Endometrial microvascular endothelial cells (primary cell): ENCODE measurements around the gene KRTAP3-2. TPM values are rescaled to one million over a fixed set of nuclear protein-coding genes. Genes with fewer than 3 reads are reported as not detected.
"Not testable (repeated sequence)": the region's sequence is repeated elsewhere in the genome, so short reads cannot be mapped to it uniquely, and the experiment has no call there.

Source experiments
- in situ Hi-C: cut with HindIII; loops from 2 replicates; pipeline ENCODE4 v1.10.0; 2017; ENCODE audit warnings: low sequenced_read_pairs, low pct_unique_long_range_greater_than_20kb; ENCODE audit errors: inconsistent ontology term
- total RNA-seq: library from RNA; depleted of rRNA; stranded (reverse); fragments of >200 nt; gene quantifications from one replicate; pipeline ENCODE4 v1.2.3, GENCODE V29; 2015; ENCODE audit errors: inconsistent ontology term

KRTAP3-2 gene
- total RNA-seq = not detected

DNA sequence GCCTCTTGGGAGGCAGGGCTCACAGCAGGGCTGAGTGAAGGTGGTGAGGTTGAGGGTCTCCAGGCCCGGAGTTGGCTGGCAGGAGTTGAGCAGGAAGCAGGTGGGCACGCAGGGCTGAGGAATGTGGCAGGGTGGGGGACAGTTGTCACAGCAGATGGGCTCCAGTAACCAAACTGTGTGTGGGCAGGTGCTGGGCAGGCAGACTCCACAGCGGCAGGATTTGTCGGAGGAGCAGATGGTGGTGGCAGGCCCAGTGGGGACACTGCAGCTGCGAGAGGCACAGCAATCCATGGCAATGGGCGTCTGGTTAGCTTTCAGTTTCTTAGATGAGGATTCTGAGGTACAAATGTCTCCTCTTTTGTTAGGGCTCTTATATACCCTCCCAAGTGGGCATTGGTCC lies at the start of gene KRTAP3-2:
Gene KRTAP3-2 (minus strand): TSS at position 344 of the 400 bp plus-strand sequence. CDS start 53 bp downstream, at position 291.
- in situ Hi-C loops = not testable (repeated sequence)

DNA sequence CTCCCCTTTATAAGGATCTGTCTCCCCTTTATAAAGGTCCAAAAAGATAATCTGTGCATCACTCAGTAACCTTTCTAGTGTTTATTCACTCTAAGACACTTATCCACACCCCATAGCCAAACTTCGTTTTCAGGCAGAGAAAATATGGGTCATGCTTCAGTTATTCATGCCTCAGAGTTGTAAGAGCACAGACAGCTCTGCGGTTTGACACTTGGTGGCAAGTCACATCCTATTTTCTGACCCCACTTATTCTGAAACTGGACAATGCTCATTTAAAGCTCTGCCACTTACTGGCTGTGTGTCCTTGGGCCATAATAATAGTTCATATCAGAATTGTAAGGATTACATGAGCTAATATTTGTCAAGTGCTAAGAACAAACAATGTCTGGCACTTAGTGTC lies 49.4 kb upstream of the KRTAP3-2 start:
- in situ Hi-C loops = no loop called here

DNA sequence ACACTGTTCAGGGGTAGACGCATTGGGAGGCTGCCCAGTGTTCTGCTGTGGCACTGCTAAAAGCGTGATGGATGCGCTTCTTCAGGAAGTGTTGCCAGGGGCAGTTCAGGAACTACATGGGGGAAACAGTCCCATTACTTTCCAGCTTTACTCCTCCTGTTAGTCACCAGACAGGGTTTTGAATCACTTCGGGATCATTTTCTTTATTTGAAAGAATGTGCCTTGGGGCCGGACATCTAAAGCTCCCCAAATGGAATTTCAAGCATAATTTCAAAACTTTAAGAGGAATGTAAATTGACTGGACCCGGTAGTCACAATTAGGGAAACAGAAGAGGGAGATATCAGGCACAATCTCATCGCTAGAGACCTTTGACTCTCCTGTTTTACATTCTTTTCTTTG lies 48.7 kb upstream of the KRTAP3-2 start:
- in situ Hi-C loops = no loop called here

DNA sequence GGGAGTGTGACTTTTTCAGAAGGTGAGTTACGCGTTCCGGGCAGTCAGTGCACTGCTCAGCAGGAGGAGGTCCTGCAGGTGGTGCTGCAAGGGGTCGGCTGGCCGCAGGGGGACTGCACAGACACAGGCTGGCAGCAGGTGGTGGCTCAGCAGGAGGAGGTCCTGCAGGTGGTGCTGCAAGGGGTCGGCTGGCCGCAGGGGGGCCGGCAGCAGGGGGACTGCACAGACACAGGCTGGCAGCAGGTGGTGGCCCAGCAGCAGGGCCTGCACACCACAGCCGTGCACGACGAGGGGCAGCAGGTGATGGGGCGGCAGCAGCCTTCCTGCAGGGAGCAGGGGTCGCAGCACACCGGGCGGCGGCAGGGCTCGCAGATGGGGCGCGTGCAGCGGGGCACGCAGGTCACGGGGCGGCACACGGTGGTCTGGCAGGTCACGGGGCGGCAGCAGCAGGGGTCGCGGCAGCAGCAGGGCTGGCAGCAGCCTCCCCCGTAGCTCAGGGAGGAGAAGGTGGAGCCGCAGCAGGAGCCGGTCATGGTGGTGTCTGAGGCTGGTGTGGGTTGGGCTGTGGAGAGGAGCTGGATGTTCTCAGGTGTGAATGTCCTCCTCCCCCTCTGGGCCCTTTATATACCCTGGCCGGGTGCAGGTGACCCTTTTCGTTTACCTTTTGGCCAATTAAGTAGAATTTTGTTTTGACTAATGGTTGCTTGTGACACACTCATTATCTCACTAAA lies 47.2 kb upstream of the KRTAP3-2 start, which contains the start of gene KRTAP2-1:
Gene KRTAP2-1 (minus strand): TSS at position 582 of the 731 bp plus-strand sequence. CDS start 49 bp downstream, at position 533.
- in situ Hi-C loops = not testable (repeated sequence)

DNA sequence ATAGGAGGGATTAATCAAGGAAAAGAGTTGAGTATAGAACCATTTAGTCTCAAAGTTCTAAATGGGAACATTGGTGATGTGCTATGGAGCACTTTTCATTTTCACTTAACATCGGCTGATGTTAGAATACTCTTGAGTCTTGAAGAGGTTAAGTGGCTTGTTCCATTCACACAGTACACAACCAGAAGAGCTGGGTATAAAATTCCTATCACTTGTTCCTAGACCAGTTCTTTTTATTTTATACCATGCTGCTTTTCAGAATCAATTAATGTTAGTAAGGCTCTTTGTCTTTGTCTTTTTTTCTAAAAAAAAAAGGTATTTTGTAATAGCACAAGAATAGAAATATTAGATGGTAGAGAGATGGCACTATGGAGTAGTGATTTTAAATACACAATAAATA lies 43.2 kb upstream of the KRTAP3-2 start:
- in situ Hi-C loops = no loop called here

DNA sequence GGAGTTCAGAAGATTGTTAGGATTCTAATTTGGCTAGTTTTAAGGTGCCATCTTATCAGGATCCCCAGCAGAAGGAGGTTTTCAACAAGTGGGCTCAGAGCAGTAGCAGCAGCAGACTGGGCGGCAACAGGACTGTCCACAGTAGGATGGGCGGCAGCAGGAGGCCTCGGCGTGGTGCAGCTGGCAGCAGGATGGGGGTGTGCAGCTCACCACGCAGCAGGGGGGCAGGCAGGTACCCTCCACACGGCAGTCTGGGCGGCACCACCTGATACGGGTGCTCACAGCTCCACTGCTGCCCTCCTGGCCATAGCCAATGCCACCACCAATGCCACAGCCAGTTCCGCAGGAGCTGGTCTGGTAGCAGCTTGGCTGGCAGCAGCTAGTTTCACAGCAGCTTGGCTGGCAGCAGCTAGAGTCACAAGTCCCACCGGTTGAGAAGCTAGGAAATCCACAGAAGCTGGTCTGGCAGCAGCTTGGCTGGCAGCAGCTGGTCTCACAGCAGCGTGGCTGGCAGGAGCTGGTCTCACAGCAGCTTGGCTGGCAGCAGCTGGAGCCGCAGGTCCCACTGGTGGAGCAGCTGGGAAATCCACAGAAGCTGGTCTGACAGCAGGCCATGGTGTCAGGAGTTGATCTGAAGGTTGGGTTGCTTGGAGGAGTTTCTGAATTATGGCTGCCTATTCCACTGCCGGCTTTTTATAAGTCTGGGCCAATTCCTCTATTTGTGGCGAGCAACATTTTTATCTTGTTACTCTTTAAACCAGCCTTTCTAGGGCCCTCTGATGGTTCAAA lies 41.3 kb upstream of the KRTAP3-2 start, which contains the start of gene KRTAP1-1:
Gene KRTAP1-1 (minus strand): TSS at position 668 of the 789 bp plus-strand sequence. CDS start 53 bp downstream, at position 615.
- in situ Hi-C loops = not testable (repeated sequence)

DNA sequence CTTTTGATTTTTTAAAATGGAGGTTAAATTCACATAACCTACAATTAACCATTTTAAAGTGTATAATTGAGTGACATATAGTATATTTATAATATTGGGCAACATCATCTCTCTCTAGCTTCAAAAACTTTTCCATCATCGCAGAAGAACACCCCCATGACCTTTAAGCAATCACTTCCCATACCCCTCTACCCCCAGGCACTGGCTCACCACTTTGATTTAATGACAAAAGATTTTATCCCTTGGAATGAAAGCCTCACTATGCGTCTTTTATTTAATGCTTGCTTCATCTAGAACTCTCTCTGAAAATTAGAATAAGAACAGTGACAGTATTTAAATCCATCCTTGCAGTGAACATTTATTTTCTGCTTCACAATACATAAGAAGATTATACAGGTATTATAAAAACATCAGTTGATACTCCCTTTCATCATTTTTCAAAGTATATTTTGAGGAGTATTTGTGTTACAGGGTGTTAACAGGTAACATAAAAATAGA lies 38.2 kb upstream of the KRTAP3-2 start:
- in situ Hi-C loops = no loop called here

DNA sequence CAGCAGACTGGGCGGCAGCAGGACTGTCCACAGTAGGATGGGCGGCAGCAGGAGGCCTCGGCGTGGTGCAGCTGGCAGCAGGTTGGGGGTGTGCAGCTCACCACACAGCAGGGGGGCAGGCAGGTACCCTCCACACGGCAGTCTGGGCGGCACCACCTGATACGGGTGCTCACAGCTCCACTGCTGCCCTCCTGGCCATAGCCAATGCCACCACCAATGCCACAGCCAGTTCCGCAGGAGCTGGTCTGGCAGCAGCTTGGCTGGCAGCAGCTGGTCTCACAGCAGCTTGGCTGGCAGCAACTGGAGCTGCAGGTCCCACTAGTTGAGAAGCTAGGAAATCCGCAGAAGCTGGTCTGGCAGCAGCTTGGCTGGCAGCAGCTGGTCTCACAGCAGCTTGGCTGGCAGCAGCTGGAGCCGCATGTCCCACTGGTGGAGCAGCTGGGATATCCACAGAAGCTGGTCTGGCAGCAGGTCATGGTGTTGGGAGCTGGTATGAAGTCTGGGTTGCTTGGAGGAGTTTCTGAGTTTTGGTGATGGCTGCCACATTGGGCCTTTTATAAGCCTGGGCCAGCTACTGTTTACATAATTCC lies 34.7 kb upstream of the KRTAP3-2 start, which contains the start of gene KRTAP1-3:
Gene KRTAP1-3 (minus strand): TSS at position 529 of the 590 bp plus-strand sequence. CDS start 53 bp downstream, at position 476.
- in situ Hi-C loops = not testable (repeated sequence)

DNA sequence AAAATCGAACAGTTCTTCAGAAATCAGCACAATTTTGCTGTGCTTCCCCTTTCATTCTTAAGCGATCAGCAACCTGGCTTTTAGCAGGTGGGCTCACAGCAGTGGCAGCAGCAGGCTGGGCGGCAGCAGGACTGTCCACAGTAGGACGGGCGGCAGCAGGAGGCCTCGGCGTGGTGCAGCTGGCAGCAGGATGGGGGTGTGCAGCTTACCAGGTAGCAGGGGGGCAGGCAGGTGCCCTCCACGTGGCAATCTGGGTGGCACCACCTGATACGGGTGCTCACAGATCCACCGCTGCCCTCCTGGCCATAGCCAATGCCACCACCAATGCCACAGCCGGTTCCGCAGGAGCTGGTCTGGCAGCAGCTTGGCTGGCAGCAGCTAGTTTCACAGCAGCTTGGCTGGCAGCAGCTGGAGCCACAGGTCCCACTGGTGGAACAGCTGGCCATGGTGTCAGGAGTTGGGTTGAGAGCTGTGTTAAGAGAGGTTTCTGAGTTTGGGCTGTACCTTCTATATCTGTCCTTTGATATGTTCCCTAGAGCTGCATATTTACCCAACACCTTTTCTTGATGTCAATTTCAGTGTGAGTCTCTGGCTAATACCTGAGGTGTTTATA lies 30.0 kb upstream of the KRTAP3-2 start, which contains the start of gene KRTAP1-4:
Gene KRTAP1-4 (minus strand): TSS at position 563 of the 613 bp plus-strand sequence. CDS start 117 bp downstream, at position 446.
- in situ Hi-C loops = no loop called here

DNA sequence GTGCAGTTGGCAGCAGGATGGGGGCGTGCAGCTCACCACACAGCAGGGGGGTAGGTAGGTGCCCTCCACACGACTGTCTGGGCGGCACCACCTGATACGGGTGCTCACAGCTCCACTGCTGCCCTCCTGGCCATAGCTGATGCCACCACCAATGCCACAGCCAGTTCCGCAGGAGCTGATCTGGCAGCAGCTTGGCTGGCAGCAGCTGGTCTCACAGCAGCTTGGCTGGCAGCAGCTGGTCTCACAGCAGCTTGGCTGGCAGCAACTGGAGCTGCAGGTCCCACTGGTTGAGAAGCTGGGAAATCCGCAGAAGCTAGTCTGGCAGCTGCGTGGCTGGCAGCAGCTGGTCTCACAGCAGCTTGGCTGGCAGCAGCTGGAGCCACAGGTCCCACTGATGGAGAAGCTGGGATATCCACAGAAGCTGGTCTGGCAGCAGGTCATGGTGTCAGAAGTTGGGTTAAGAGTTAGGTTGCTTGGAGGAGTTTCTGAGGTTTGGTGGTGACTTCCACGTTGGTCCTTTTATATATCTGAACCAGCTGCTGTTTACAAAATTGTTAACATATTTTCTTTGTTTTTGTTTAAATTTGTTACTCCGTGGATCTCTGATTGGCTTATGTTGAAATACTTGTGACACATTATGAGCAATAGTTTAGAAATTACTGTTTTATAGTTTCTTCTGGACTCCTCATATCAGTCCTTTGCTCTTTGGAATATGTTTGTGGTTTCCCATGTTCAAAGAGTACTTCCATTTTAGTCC lies 27.2 kb upstream of the KRTAP3-2 start, which contains the start of gene KRTAP1-5:
Gene KRTAP1-5 (minus strand): TSS at position 494 of the 757 bp plus-strand sequence. CDS start 53 bp downstream, at position 441.
- in situ Hi-C loops = no loop called here

DNA sequence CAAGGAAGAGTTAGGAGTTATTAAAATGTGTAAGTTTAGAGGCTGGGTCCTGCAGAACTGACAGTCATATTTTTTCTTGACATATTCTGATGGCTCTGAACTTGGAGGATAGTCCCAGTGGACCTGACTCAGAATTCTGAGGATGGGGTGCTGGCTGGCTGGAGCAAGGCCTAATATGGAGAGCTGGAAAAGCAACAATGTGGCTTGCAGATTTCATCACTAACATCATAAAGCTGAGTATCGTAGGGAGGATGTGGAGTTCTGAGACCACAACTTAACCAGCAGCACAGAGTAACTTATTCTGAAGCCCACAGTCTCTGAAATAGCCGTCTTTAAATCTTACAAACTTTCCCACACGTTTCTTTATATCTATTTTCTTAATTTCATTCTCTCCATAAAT lies 25.0 kb upstream of the KRTAP3-2 start:
- in situ Hi-C loops = no loop called here

DNA sequence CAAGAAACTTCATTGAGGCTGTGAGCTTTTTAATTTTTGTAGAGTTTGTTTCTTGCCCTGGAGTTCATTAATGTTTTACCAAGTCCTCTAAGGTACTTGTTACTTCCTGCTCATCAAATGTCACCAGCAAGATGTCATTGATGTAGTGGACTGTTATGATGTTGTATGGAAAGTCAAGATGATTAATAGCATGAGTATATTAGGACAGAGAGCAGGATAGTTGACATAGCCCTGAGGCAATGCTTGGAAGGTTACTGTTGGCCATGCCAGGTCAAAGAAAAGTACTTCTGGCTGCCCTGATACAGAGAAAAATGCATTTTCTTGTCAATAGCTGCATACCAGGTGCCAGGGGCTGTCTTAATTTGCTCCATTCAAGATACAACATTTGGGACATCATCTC lies 20.6 kb upstream of the KRTAP3-2 start:
- in situ Hi-C loops = no loop called here

DNA sequence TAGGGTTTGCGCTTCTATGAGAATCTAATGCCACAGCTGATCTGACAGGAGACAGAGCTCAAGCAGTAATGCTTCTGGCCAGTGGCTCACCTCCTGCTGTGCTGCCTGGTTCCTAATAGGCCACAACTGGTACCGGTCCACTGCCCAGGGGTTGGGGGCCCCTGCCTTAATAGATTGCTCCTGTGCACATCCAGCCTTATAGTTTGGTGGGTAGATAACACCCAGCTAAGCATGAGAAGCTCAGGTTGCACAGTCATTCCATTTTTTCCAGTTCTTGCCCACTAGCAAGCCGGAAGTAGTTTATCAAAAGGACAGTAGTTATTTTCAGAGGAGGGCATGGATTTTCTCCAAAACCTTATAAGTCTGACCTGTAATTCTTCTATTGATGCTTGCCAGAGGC lies 19.7 kb upstream of the KRTAP3-2 start:
- in situ Hi-C loops = no loop called here

DNA sequence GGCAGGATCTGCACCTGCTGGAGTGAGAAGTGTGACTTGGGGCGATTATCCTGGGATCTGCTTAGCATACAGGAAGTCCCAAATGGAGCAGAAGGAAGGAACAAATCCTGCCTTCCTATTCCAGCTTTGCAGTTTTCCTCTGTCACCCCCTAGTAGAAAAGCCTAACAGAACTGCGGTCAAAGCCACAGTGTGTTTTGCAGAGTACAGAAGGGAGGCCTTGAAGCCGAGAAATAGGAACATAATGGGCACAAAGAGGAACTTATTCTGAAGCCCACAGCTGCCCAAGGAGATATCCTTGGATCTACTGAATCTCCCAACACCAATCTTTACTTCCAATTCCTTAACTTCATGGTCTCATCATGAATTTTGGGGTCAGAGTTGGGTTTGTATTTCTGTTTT lies 18.8 kb upstream of the KRTAP3-2 start:
- in situ Hi-C loops = no loop called here

DNA sequence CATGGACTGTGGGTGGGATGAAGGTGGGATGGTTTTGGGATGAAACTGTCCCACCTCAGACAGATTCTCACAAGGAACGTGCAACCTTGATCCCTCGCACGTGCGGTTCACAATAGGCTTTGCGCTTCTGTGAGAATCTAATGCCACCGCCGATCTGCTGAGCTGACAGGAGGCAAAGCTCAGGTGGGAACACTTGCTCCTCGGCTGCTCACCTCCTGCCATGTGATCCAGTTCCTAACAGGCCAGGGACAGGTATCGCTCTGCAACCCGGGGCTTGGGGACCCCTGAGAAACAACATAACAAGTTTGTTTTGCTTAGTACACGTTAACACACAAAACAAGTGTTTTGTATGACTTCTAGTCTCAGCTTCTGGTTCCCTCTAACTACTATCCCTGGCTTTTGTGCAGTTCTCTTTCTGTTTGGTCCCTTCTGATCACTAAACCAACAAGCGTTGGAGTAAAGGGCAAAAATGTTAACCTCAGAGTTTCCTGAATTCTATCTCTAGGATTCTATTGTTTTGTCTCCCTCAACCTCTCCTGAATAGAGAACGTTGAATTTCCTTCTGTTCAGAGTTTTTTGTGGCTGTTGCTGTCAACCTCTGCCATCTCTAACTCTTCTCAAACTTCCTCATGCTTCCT lies 17.0 kb upstream of the KRTAP3-2 start:
- in situ Hi-C loops = no loop called here

DNA sequence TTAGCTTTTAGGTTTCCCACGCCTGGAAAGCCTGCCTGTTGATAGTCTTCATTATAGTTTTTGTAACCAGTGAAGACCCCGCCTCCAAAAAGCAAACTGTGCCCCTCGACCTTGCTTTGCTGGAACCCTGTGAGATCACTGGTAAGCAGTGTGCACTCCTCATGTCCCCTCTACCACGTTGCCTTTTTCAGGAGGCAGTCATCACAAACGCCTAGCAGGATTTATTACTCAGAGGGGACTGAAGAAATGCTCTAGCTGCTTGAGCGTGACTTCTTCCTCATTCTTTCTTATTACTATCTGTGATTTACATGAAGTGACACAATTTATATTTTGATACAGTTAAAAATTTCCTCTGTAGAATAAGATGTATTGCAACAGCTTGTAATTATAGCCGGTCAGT lies 15.7 kb upstream of the KRTAP3-2 start:
- in situ Hi-C loops = no loop called here

DNA sequence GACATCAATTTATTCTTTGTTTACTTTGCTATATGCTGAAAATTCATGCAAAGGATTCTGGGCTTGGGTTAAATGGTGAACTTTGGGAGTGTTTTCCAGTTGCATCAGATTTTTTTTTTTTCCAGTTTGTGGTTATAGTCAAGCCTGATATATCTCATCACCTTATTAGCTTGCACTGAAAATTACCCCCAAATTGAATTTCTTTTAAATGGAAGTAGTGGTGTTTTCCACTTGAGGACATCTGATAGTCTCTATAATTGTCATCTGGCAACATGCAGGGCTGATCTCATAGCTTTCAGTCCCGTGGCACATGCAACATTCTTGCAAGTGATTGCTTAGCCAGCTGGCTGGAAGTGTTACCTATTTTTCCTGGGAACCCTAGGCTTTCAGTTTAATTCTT lies 13.9 kb upstream of the KRTAP3-2 start:
- in situ Hi-C loops = no loop called here
